Fibroblast of pulmonary artery (primary cell): ENCODE data around the gene SORCS1.

Experiments
- DNase-seq: peaks from one replicate; pipeline ENCODE4 v3.0.0-alpha.2; 2010; ENCODE audit warnings: low read depth
- H3K4me3 ChIP-seq: replicated peaks from 2 replicates; pipeline ENCODE4 v1.5.1; 2011; ENCODE audit warnings: low read depth, mild to moderate bottlenecking, control low read depth, low read length, moderate library complexity
- TF ChIP-seq, protein P1 (sequence below): IDR thresholded peaks from 2 replicates; pipeline ENCODE4 v1.5.1; 2011; ENCODE audit warnings: mild to moderate bottlenecking, control low read depth, low read length, inconsistent platforms; ENCODE audit errors: missing control alignments

SORCS1 gene

DNA sequence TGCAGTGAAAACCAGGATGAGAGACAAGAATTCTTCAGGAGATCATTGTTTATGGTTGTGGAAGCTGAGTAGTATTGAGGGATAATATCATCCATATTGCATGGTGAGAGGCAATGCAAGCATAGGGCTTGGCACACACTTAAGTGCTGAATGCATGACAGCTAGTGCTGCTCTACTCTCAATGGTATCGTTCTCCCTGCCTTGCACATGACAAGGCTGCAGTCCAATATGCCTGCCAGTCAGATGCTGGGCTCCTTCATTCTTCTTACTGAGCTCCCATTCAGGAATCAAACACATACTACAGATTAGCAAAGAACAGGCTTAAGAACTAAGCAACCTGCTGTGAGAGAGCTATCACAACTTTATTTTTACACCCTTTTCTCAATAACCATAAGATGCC is 72.2 kb downstream of the SORCS1 start:
- no peak overlapping the region for H3K4me3 ChIP-seq
- DNase-seq: no peak
- TF ChIP-seq, protein P1, sequence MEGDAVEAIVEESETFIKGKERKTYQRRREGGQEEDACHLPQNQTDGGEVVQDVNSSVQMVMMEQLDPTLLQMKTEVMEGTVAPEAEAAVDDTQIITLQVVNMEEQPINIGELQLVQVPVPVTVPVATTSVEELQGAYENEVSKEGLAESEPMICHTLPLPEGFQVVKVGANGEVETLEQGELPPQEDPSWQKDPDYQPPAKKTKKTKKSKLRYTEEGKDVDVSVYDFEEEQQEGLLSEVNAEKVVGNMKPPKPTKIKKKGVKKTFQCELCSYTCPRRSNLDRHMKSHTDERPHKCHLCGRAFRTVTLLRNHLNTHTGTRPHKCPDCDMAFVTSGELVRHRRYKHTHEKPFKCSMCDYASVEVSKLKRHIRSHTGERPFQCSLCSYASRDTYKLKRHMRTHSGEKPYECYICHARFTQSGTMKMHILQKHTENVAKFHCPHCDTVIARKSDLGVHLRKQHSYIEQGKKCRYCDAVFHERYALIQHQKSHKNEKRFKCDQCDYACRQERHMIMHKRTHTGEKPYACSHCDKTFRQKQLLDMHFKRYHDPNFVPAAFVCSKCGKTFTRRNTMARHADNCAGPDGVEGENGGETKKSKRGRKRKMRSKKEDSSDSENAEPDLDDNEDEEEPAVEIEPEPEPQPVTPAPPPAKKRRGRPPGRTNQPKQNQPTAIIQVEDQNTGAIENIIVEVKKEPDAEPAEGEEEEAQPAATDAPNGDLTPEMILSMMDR: no peak

DNA sequence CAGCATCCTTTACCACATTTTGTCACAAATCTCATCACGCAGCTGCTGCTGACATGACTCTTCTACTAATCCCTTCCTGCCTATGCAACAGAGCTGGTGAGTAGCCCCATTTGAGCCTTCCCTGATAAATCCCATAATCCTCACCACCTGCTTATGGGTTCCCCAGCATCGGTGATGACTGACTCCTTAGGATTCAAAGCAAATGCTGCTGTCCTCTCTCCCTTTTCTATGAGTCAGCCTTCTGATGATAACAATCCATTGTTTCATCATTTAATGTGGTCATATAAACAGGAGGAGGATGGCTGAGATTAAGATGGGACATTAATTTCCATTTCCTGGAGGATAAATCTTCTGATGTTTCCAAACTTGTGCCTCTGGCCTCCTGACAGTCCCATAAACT is 73.4 kb downstream of the SORCS1 start:
- DNase-seq: no peak
- TF ChIP-seq, protein P1: no peak

DNA sequence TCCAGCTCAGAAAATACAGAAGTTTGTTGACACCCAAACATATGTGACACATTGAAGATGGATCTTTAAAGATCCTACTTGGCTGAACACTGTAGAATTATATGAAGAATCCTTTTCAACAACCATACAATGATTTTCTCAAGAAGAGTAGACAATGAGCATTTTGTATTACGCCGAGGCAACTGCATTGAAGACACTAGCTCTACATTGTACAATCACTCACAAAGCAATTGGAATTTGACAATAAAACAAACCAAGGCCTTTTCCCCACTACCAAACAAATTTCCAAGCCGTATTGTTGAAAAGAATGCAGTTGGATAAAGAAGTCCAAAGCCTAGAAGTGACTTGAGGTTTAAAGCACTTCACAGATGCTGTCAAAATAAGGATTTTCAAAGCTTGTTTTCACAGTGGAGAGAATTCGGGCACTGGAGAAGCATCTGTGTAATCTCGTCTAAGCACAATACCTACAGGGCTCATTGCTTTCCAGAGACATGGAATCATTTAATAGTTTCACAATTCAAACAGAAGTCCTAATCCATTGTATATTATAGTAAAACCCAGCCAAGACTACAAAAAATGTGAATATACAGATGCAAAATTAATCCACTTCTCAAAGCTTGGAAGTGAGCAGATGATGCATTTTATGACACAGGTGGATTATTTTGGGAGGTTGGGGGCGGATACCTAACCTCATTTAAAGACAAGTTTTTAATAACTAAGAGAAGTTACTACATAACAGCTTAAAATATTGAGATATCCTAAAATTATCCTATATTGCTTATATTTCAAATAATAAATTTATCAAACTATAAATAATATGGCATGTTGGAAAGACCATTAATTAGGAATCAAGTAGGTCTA is 78.6 kb downstream of the SORCS1 start:
- no peak for DNase-seq
- no peak overlapping the region for H3K4me3 ChIP-seq
- TF ChIP-seq, protein P1: no peak

More for the DNA sequence above, 73.4 kb downstream of the SORCS1 start:
- no peak overlapping the region for H3K4me3 ChIP-seq

DNA sequence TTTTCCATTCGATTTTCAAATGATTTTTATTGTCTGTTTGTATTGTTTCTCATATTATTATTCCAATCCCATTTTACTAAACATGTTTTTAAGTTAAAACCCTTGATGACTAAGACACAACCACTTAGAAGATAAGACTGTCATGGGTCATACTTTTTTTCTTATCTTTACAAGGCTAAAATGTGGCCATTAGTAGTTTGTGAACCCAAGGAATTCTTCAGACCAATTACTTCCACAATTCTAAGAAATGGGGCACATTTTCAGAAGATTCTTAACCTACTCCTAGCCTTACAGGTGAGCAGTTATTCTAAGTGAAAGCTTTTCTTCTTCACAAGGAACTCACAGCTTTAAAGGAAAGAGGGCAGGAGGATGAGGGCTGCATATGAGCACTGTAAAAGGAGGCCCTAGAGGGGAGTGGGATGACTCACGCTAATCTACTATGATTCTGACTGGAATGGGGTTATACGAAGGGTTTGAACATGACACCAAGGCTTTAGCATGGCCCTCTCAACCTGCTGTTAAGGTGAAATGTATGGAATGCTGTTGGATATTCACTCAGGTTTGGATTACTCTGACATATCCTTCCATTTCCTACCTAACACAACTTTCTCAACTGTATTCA is 81.0 kb downstream of the SORCS1 start:
- DNase-seq: no peak
- no peak overlapping the region for H3K4me3 ChIP-seq
- TF ChIP-seq, protein P1: no peak

DNA sequence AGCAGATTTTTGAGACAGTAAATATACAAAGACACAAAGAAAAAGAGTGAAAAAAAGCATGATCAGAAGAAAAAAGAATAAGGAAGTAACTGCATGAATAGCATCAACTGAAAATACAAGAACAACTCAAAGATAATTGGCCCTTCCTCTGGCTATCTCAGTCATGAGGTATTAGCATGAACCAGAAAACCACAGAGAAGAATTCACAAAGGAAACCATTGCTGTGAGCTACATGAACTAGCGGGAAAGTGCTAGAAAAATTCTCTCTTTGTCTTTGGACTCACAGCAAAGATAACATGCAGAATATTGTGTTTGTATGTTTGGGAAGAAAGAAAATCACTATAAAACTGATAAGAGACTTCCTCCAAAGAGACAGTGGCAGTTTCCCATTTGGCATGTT is 82.9 kb downstream of the SORCS1 start:
- no peak for DNase-seq
- TF ChIP-seq, protein P1: no peak
- no peak overlapping the region for H3K4me3 ChIP-seq

DNA sequence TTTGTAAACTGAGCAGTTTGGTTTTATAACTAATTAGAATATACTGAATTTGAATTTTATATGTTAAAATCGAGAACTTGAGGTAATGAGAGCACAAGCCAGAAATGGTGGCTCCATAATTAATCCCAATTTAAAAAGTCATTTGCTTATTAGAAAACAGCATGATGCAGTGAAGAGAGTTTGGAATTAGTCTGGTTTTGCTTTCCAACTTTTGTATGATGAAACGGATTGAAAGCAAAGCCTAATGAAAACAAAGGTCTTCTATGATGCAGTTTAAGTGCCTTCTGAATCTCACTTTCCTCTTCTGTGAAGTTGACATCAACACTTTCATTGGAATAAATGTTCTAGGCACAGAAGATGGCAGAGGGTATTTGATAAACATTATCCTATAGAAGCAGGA is 89.4 kb downstream of the SORCS1 start:
- TF ChIP-seq, protein P1: no peak
- H3K4me3 ChIP-seq: no peak overlapping the region

More for the DNA sequence above, 89.4 kb downstream of the SORCS1 start:
- no peak for DNase-seq
